Ishikawa (cell line): ENCODE results near the gene MRPL10.

Experiments used
- EP300 ChIP-seq: IDR thresholded peaks from 2 replicates; pipeline ENCODE4 v1.6.1; 2012; ENCODE audit warnings: borderline replicate concordance
- FOXM1 ChIP-seq: IDR thresholded peaks from 2 replicates; pipeline ENCODE4 v1.6.1; 2012; ENCODE audit warnings: low read depth, borderline replicate concordance
- RAD21 ChIP-seq: IDR thresholded peaks from 2 replicates; pipeline ENCODE4 v1.6.1; 2012; ENCODE audit warnings: low read depth
- REST ChIP-seq: IDR thresholded peaks from 2 replicates; pipeline ENCODE4 v1.6.1; 2012; ENCODE audit warnings: low read depth, mild to moderate bottlenecking
- TAF1 ChIP-seq: IDR thresholded peaks from 2 replicates; pipeline ENCODE4 v1.6.1; 2012; ENCODE audit warnings: low read depth, mild to moderate bottlenecking
- YY1 ChIP-seq: IDR thresholded peaks from 2 replicates; pipeline ENCODE4 v1.6.1; 2012; ENCODE audit warnings: low read depth

- TF ChIP-seq RAD21 (no peak), FOXM1 (no peak), REST (no peak), EP300 (no peak), YY1 (no peak), TAF1 (no peak)
These were observed 8.8 kb upstream of the MRPL10 start for GRCh38 chr17:47840001-47840741.
